Loucy (cell line): ENCODE results near the gene RAD9A.

Source experiments
- EZH2phosphoT487 ChIP-seq: fragments of 200-600 bp; IDR thresholded peaks from 2 replicates; pipeline ENCODE4 v1.6.1; 2018; ENCODE audit warnings: antibody characterized with exemption, mild to moderate bottlenecking, moderate library complexity, borderline replicate concordance
- TF ChIP-seq, protein P1 (sequence below): fragments of 200-600 bp; sonication (generic); conservative IDR thresholded peaks from 2 replicates; pipeline ENCODE4 v1.5.1; 2014; ENCODE audit warnings: mild to moderate bottlenecking, antibody characterized with exemption, low read length

DNA sequence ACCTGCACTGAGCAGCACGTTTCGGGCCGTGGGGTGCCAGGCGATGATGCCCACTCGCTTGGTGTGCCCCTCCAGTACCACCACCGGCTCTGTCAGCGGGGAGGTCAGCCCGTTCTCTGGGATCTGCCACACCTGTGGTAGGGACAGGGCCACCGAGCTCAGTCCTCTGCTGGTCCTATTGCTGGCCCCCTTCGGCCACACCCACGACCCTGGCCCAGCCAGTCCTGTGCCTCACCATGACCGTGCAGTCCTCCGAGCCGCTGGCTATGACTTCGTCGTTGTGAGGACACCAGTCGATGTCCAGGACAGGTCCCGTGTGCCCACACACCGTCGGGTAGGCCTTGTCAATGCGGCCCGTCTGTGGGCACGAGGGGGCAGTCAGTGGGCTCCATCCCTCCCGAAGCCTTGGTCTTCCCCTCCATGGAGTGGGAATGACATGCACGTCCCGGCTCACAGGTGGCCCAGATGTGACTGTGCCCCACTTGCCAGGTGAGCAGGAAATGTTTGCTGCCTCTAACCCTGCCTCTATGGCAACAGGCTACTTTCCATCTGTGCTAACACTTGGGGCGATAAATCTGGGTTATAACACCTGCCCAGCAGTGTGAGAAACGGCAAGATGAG lies 50.1 kb downstream of the RAD9A start:
- TF ChIP-seq, protein P1, sequence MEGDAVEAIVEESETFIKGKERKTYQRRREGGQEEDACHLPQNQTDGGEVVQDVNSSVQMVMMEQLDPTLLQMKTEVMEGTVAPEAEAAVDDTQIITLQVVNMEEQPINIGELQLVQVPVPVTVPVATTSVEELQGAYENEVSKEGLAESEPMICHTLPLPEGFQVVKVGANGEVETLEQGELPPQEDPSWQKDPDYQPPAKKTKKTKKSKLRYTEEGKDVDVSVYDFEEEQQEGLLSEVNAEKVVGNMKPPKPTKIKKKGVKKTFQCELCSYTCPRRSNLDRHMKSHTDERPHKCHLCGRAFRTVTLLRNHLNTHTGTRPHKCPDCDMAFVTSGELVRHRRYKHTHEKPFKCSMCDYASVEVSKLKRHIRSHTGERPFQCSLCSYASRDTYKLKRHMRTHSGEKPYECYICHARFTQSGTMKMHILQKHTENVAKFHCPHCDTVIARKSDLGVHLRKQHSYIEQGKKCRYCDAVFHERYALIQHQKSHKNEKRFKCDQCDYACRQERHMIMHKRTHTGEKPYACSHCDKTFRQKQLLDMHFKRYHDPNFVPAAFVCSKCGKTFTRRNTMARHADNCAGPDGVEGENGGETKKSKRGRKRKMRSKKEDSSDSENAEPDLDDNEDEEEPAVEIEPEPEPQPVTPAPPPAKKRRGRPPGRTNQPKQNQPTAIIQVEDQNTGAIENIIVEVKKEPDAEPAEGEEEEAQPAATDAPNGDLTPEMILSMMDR = no peak
- no peak for TF ChIP-seq EZH2phosphoT487
